ENCODE results near the gene ZP1. TPM values are rescaled to one million over a fixed set of nuclear protein-coding genes. Genes with fewer than 3 reads are reported as not detected.

Gene ZP1
- total RNA-seq, 1 donor from 2014 or later, result 0.31 TPM

GRCh38 chr11:60847896-60848295 lies 19.4 kb upstream of the ZP1 start:
- TF ChIP-seq CTCF (IDR thresholded peaks at IDR 0.05; ENCODE audit: unreplicated experiment), result no peak
- Mint-ChIP-seq H3K36me3 (peaks cover 13% of the 10 kb centered on the region), H3K27ac (no peak overlapping the region), H3K9me3 (no peaks in the 10 kb centered on the region), H3K4me1 (peaks cover 26% of the 10 kb centered on the region), H3K4me3 (no peak overlapping the region), H3K27me3 (ENCODE audit: low read depth) (no peaks in the 10 kb centered on the region)
- DNase-seq (ENCODE audit: low spot score in 2 of 2, unreplicated experiment in 2 of 2), result no peak

- Mint-ChIP-seq H3K4me3 (no peak overlapping the region), H3K36me3 (peaks cover 13% of the 10 kb centered on the region), H3K9me3 (no peaks in the 10 kb centered on the region), H3K4me1 (peaks cover 18% of the 10 kb centered on the region), H3K27ac (no peak overlapping the region), H3K27me3 (ENCODE audit: low read depth) (no peaks in the 10 kb centered on the region)
- no peak for TF ChIP-seq CTCF (IDR thresholded peaks at IDR 0.05; ENCODE audit: unreplicated experiment)
- no peak for DNase-seq (ENCODE audit: low spot score in 2 of 2, unreplicated experiment in 2 of 2)
Measured at GRCh38 chr11:60848714-60849151, 18.6 kb upstream of the ZP1 start.

GRCh38 chr11:60849641-60850520 lies 17.5 kb upstream of the ZP1 start:
- H3K9me3 Mint-ChIP-seq, result no peaks in the 10 kb centered on the region
- peaks cover 13% of the 10 kb centered on the region for H3K36me3 Mint-ChIP-seq
- DNase-seq (ENCODE audit: low spot score in 2 of 2, unreplicated experiment in 2 of 2), result no peak
- no peak for TF ChIP-seq CTCF (IDR thresholded peaks at IDR 0.05; ENCODE audit: unreplicated experiment)
- H3K27ac Mint-ChIP-seq, result no peak overlapping the region
- H3K4me1 Mint-ChIP-seq, result peaks cover 9% of the 10 kb centered on the region
- no peak overlapping the region for H3K4me3 Mint-ChIP-seq
- no peaks in the 10 kb centered on the region for H3K27me3 Mint-ChIP-seq (ENCODE audit: low read depth)

GRCh38 chr11:60851327-60852104 lies 15.8 kb upstream of the ZP1 start:
- Mint-ChIP-seq H3K27ac (no peak overlapping the region), H3K4me3 (no peak overlapping the region), H3K4me1 (peaks cover 5% of the 10 kb centered on the region), H3K36me3 (peaks cover 13% of the 10 kb centered on the region), H3K27me3 (ENCODE audit: low read depth) (no peaks in the 10 kb centered on the region), H3K9me3 (no peaks in the 10 kb centered on the region)
- no peak for TF ChIP-seq CTCF (IDR thresholded peaks at IDR 0.05; ENCODE audit: unreplicated experiment)
- no peak for DNase-seq (ENCODE audit: low spot score in 2 of 2, unreplicated experiment in 2 of 2)

- DNase-seq (ENCODE audit: low spot score in 2 of 2, unreplicated experiment in 2 of 2), result no peak
- Mint-ChIP-seq H3K27ac (no peak overlapping the region), H3K9me3 (no peaks in the 10 kb centered on the region), H3K36me3 (peaks cover 13% of the 10 kb centered on the region), H3K4me3 (no peak overlapping the region), H3K4me1 (peaks cover 5% of the 10 kb centered on the region), H3K27me3 (ENCODE audit: low read depth) (no peaks in the 10 kb centered on the region)
- no peak for TF ChIP-seq CTCF (IDR thresholded peaks at IDR 0.05; ENCODE audit: unreplicated experiment)
Measured at GRCh38 chr11:60852117-60852981, 15.0 kb upstream of the ZP1 start.
